CD4-positive, alpha-beta memory T cell (primary cell): ENCODE measurements around the gene GPC5. TPM values are rescaled to one million over a fixed set of nuclear protein-coding genes. Genes with fewer than 3 reads are reported as not detected.

Source experiments
- CTCF ChIA-PET: fragments of 350-600 bp; sonication (Branson Sonifier 250); formaldehyde crosslinking; loops from one replicate; lab custom pipeline; 2021; ENCODE audit warnings: inconsistent platforms; ENCODE audit not compliant: partially characterized antibody; lab: Charles Lee
- POLR2A ChIA-PET: fragments of 350-600 bp; sonication (Branson Sonifier 250); formaldehyde crosslinking; loops from one replicate; lab custom pipeline; 2021; ENCODE audit not compliant: partially characterized antibody; lab: Charles Lee
- DNase-seq, 5 donors: peaks; one replicate each; pipeline versions ENCODE4 v3.0.0 to v3.0.0-alpha.2; 2020 to 2022; ENCODE audit warnings: mixed read lengths in 1 of 5
- H3K27ac ChIP-seq: one replicate; pipeline ENCODE4 v1.7.0; 2013; ENCODE audit warnings: low read depth, low read length
- H3K27me3 ChIP-seq: 2 replicates; pipeline ENCODE4 v1.7.0; 2013; ENCODE audit warnings: mild to moderate bottlenecking, low read length, moderate library complexity; ENCODE audit not compliant: insufficient read depth
- H3K36me3 ChIP-seq: 2 replicates; pipeline ENCODE4 v1.7.0; 2013; ENCODE audit warnings: mild to moderate bottlenecking, low read length, moderate library complexity; ENCODE audit not compliant: insufficient read depth
- H3K4me1 ChIP-seq: 2 replicates; pipeline ENCODE4 v1.7.0; 2013; ENCODE audit warnings: mild to moderate bottlenecking, low read length, moderate library complexity; ENCODE audit not compliant: insufficient read depth
- H3K4me3 ChIP-seq, 2 donors: one replicate each; pipeline ENCODE4 v1.7.0; 2013; ENCODE audit warnings: low read length in 2 of 2, mild to moderate bottlenecking in 1 of 2
- H3K9me3 ChIP-seq, 2 donors: one replicate each; pipeline ENCODE4 v1.7.0; 2013; ENCODE audit warnings: low read length in 2 of 2, control low read depth in 1 of 2; ENCODE audit not compliant: control insufficient read depth in 1 of 2
- H3K27ac Mint-ChIP-seq, 7 donors: one replicate each; pipeline ENCODE4 v1.8.0; 2020 to 2021; ENCODE audit warnings: mixed read lengths in 7 of 7, mild to moderate bottlenecking in 6 of 7, inconsistent platforms in 3 of 7, moderate library complexity in 3 of 7
- H3K27me3 Mint-ChIP-seq, 2 donors: one replicate each; pipeline ENCODE4 v1.8.0; 2020 to 2021; ENCODE audit warnings: mixed read lengths in 2 of 2
- H3K36me3 Mint-ChIP-seq, 2 donors: one replicate each; pipeline ENCODE4 v1.8.0; 2020 to 2021; ENCODE audit warnings: mixed read lengths in 2 of 2, inconsistent platforms in 1 of 2, mild to moderate bottlenecking in 1 of 2
- H3K4me1 Mint-ChIP-seq, 4 donors: one replicate each; pipeline ENCODE4 v1.8.0; 2020 to 2021; ENCODE audit warnings: mixed read lengths in 4 of 4, mild to moderate bottlenecking in 1 of 4
- H3K4me3 Mint-ChIP-seq, 8 donors: one replicate each; pipeline ENCODE4 v1.8.0; 2020 to 2021; ENCODE audit warnings: mixed read lengths in 8 of 8, mild to moderate bottlenecking in 7 of 8, moderate library complexity in 6 of 8, inconsistent platforms in 3 of 8
- H3K9me3 Mint-ChIP-seq, 8 donors: one replicate each; pipeline ENCODE4 v1.8.0; 2020 to 2021; ENCODE audit warnings: mixed read lengths in 8 of 8, mild to moderate bottlenecking in 5 of 8, inconsistent platforms in 3 of 8, moderate library complexity in 1 of 8
- intact Hi-C: fragments of 100-400 bp; cut with micrococcal nuclease; formaldehyde crosslinking; loops from one replicate; pipeline ENCODE4 v1.15.1; 2023
- polyA plus RNA-seq, 2 donors: library from polyadenylated mRNA; unstranded; fragments of 300-500 nt; fragmentation: Illumina TruSeq; gene quantifications; one replicate each; pipeline ENCODE4 v1.2.3, GENCODE V29; 2021
- total RNA-seq, 2 experiments: library from RNA; stranded (reverse); gene quantifications; one replicate each; pipeline ENCODE4 v1.2.3, GENCODE V29; 2021

GPC5 gene
- total and polyA plus RNA-seq, 4 experiments from 2014 or later: 0.14 TPM; not detected in 3

GRCh38 chr13:91586609-91587008 lies 188.2 kb downstream of the GPC5 start:
- intact Hi-C loops: no loop called here
- H3K4me3 Mint-ChIP-seq: no peak overlapping the region
- ChIA-PET POLR2A (no interaction called here), CTCF (no interaction called here)
- Histone ChIP-seq H3K4me3 (no peak overlapping the region), H3K4me1 (no peaks in the 10 kb centered on the region), H3K9me3 (no peaks in the 10 kb centered on the region), H3K27me3 (no peaks in the 10 kb centered on the region), H3K36me3 (no peaks in the 10 kb centered on the region), H3K27ac (no peak overlapping the region)
- H3K4me1 Mint-ChIP-seq: no peaks in the 10 kb centered on the region
- no peaks in the 10 kb centered on the region for H3K27me3 Mint-ChIP-seq
- DNase-seq: no peak
- no peaks in the 10 kb centered on the region for H3K36me3 Mint-ChIP-seq
- peaks cover 0 to 8% (median 2%) of the 10 kb centered on the region in 8 donors for H3K9me3 Mint-ChIP-seq
- no peak overlapping the region for H3K27ac Mint-ChIP-seq

GRCh38 chr13:91588541-91588940 lies 190.1 kb downstream of the GPC5 start:
- H3K4me1 Mint-ChIP-seq: no peaks in the 10 kb centered on the region
- H3K9me3 Mint-ChIP-seq: peaks cover 0 to 10% (median 3%) of the 10 kb centered on the region in 8 donors
- Histone ChIP-seq H3K4me1 (no peaks in the 10 kb centered on the region), H3K36me3 (no peaks in the 10 kb centered on the region), H3K27ac (no peak overlapping the region), H3K27me3 (no peaks in the 10 kb centered on the region), H3K4me3 (no peak overlapping the region), H3K9me3 (no peaks in the 10 kb centered on the region)
- no peak overlapping the region for H3K27ac Mint-ChIP-seq
- no peak for DNase-seq
- no peak overlapping the region for H3K4me3 Mint-ChIP-seq
- H3K36me3 Mint-ChIP-seq: no peaks in the 10 kb centered on the region
- ChIA-PET POLR2A (no interaction called here), CTCF (no interaction called here)
- intact Hi-C loops: no loop called here
- H3K27me3 Mint-ChIP-seq: no peaks in the 10 kb centered on the region

- intact Hi-C loops: no loop called here
- Mint-ChIP-seq H3K4me1 (no peaks in the 10 kb centered on the region), H3K9me3 (peaks cover 0 to 10% (median 3%) of the 10 kb centered on the region in 8 donors), H3K27ac (no peak overlapping the region), H3K27me3 (no peaks in the 10 kb centered on the region), H3K36me3 (no peaks in the 10 kb centered on the region), H3K4me3 (no peak overlapping the region)
- H3K4me3 ChIP-seq: no peak overlapping the region
- no peaks in the 10 kb centered on the region for H3K36me3 ChIP-seq
- H3K4me1 ChIP-seq: no peaks in the 10 kb centered on the region
- no peak overlapping the region for H3K27ac ChIP-seq
- no peaks in the 10 kb centered on the region for H3K9me3 ChIP-seq
- H3K27me3 ChIP-seq: no peaks in the 10 kb centered on the region
- CTCF ChIA-PET: no interaction called here
- no peak for DNase-seq
- POLR2A ChIA-PET: no interaction called here
These were observed 193.9 kb downstream of the GPC5 start for GRCh38 chr13:91592056-91593014.

- Mint-ChIP-seq H3K27me3 (no peaks in the 10 kb centered on the region), H3K36me3 (no peaks in the 10 kb centered on the region), H3K4me1 (no peaks in the 10 kb centered on the region), H3K27ac (no peak overlapping the region), H3K4me3 (no peak overlapping the region), H3K9me3 (peaks cover 0 to 10% (median 3%) of the 10 kb centered on the region in 8 donors)
- no peak overlapping the region for H3K27ac ChIP-seq
- H3K4me1 ChIP-seq: no peaks in the 10 kb centered on the region
- POLR2A ChIA-PET: no interaction called here
- intact Hi-C loops: no loop called here
- no peaks in the 10 kb centered on the region for H3K36me3 ChIP-seq
- no peak for DNase-seq
- no peaks in the 10 kb centered on the region for H3K9me3 ChIP-seq
- no peaks in the 10 kb centered on the region for H3K27me3 ChIP-seq
- no peak overlapping the region for H3K4me3 ChIP-seq
- CTCF ChIA-PET: no interaction called here
These were observed 195.0 kb downstream of the GPC5 start for GRCh38 chr13:91593456-91593855.

GRCh38 chr13:91594061-91594460 lies 195.6 kb downstream of the GPC5 start:
- H3K27me3 ChIP-seq: no peaks in the 10 kb centered on the region
- intact Hi-C loops: no loop called here
- H3K27ac Mint-ChIP-seq: no peak overlapping the region
- H3K9me3 Mint-ChIP-seq: peaks cover 0 to 10% (median 3%) of the 10 kb centered on the region in 8 donors
- H3K4me3 Mint-ChIP-seq: no peak overlapping the region
- H3K9me3 ChIP-seq: no peaks in the 10 kb centered on the region
- H3K36me3 Mint-ChIP-seq: no peaks in the 10 kb centered on the region
- H3K4me1 ChIP-seq: no peaks in the 10 kb centered on the region
- POLR2A ChIA-PET: no interaction called here
- no peak overlapping the region for H3K27ac ChIP-seq
- CTCF ChIA-PET: no interaction called here
- H3K4me3 ChIP-seq: no peak overlapping the region
- H3K36me3 ChIP-seq: no peaks in the 10 kb centered on the region
- DNase-seq: no peak
- no peaks in the 10 kb centered on the region for H3K4me1 Mint-ChIP-seq
- no peaks in the 10 kb centered on the region for H3K27me3 Mint-ChIP-seq

GRCh38 chr13:91595677-91596076 lies 197.3 kb downstream of the GPC5 start:
- ChIA-PET POLR2A (no interaction called here), CTCF (no interaction called here)
- Histone ChIP-seq H3K27me3 (no peaks in the 10 kb centered on the region), H3K36me3 (no peaks in the 10 kb centered on the region), H3K27ac (no peak overlapping the region), H3K4me3 (no peak overlapping the region), H3K4me1 (no peaks in the 10 kb centered on the region), H3K9me3 (no peaks in the 10 kb centered on the region)
- intact Hi-C loops: no loop called here
- DNase-seq: no peak
- Mint-ChIP-seq H3K27me3 (no peaks in the 10 kb centered on the region), H3K36me3 (no peaks in the 10 kb centered on the region), H3K9me3 (peaks cover 0 to 10% (median 3%) of the 10 kb centered on the region in 8 donors), H3K4me1 (no peaks in the 10 kb centered on the region), H3K27ac (no peak overlapping the region), H3K4me3 (no peak overlapping the region)

- intact Hi-C loops: no loop called here
- no peaks in the 10 kb centered on the region for H3K4me1 Mint-ChIP-seq
These were observed 198.4 kb downstream of the GPC5 start for GRCh38 chr13:91596842-91597241.

More at GRCh38 chr13:91596842-91597241, 198.4 kb downstream of the GPC5 start:
- no peaks in the 10 kb centered on the region for H3K27me3 Mint-ChIP-seq
- no peak overlapping the region for H3K27ac Mint-ChIP-seq
- no peaks in the 10 kb centered on the region for H3K9me3 ChIP-seq
- no peaks in the 10 kb centered on the region for H3K36me3 ChIP-seq
- ChIA-PET POLR2A (no interaction called here), CTCF (no interaction called here)
- H3K27me3 ChIP-seq: no peaks in the 10 kb centered on the region
- H3K36me3 Mint-ChIP-seq: no peaks in the 10 kb centered on the region
- no peak for DNase-seq
- peaks cover 0 to 4% (median under 1%) of the 10 kb centered on the region in 8 donors for H3K9me3 Mint-ChIP-seq
- no peaks in the 10 kb centered on the region for H3K4me1 ChIP-seq
- H3K27ac ChIP-seq: no peak overlapping the region
- no peak overlapping the region for H3K4me3 ChIP-seq
- no peak overlapping the region for H3K4me3 Mint-ChIP-seq
